Kidney epithelial cell (primary cell): ENCODE data around the gene RIPOR3. TPM values are rescaled to one million over a fixed set of nuclear protein-coding genes. Genes with fewer than 3 reads are reported as not detected.
"Not testable (repeated sequence)": the region's sequence is repeated elsewhere in the genome, so short reads cannot be mapped to it uniquely, and the experiment has no call there.

Experiments
- DNase-seq: peaks from one replicate; pipeline ENCODE4 v3.0.0-alpha.2; 2010; ENCODE audit warnings: low read depth
- H3K27me3 ChIP-seq: 2 replicates; pipeline ENCODE4 v1.6.0; 2011; ENCODE audit warnings: low read length; ENCODE audit not compliant: control insufficient read depth, insufficient read depth
- H3K36me3 ChIP-seq: 2 replicates; pipeline ENCODE4 v1.5.1; 2011; ENCODE audit warnings: low read length; ENCODE audit not compliant: control insufficient read depth, insufficient read depth
- H3K4me3 ChIP-seq: 2 replicates; pipeline ENCODE4 v1.5.1; 2011; ENCODE audit warnings: low read depth, mild to moderate bottlenecking, control low read depth, low read length
- total RNA-seq: library from RNA; depleted of rRNA; stranded (reverse); fragments of >200 nt; gene quantifications from 2 replicates; pipeline ENCODE4 v1.2.3, GENCODE V29; 2015
- TF ChIP-seq, protein P1 (sequence below): IDR thresholded peaks from 2 replicates; pipeline ENCODE4 v1.5.1; 2011; ENCODE audit warnings: mild to moderate bottlenecking, moderate library complexity, low read length, control low read depth, inconsistent platforms; ENCODE audit not compliant: insufficient read depth, poor library complexity, severe bottlenecking

RIPOR3 gene
- total RNA-seq, 1 donor from 2014 or later = 0.08 TPM

DNA sequence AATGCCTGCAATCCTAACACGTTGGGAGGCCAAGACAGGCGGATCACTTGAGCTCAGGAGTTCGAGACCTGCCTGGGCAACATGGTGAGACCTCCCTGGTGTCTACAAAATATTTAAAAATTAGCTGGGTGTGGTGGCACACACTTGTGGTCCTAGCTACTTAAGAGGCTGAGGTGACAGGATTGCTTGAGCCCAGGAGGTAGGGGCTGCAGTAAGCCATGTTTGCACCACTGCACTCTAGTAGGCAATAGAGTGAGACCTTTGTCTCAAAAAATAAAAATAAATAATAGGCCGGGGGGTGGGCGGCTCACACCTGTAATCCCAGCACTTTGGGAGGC, 18.3 kb upstream of the RIPOR3 start:
- TF ChIP-seq, protein P1, sequence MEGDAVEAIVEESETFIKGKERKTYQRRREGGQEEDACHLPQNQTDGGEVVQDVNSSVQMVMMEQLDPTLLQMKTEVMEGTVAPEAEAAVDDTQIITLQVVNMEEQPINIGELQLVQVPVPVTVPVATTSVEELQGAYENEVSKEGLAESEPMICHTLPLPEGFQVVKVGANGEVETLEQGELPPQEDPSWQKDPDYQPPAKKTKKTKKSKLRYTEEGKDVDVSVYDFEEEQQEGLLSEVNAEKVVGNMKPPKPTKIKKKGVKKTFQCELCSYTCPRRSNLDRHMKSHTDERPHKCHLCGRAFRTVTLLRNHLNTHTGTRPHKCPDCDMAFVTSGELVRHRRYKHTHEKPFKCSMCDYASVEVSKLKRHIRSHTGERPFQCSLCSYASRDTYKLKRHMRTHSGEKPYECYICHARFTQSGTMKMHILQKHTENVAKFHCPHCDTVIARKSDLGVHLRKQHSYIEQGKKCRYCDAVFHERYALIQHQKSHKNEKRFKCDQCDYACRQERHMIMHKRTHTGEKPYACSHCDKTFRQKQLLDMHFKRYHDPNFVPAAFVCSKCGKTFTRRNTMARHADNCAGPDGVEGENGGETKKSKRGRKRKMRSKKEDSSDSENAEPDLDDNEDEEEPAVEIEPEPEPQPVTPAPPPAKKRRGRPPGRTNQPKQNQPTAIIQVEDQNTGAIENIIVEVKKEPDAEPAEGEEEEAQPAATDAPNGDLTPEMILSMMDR = no peak
- no peak overlapping the region for H3K4me3 ChIP-seq
- H3K36me3 ChIP-seq = no peaks in the 10 kb centered on the region
- H3K27me3 ChIP-seq = no peaks in the 10 kb centered on the region
- DNase-seq = no peak

DNA sequence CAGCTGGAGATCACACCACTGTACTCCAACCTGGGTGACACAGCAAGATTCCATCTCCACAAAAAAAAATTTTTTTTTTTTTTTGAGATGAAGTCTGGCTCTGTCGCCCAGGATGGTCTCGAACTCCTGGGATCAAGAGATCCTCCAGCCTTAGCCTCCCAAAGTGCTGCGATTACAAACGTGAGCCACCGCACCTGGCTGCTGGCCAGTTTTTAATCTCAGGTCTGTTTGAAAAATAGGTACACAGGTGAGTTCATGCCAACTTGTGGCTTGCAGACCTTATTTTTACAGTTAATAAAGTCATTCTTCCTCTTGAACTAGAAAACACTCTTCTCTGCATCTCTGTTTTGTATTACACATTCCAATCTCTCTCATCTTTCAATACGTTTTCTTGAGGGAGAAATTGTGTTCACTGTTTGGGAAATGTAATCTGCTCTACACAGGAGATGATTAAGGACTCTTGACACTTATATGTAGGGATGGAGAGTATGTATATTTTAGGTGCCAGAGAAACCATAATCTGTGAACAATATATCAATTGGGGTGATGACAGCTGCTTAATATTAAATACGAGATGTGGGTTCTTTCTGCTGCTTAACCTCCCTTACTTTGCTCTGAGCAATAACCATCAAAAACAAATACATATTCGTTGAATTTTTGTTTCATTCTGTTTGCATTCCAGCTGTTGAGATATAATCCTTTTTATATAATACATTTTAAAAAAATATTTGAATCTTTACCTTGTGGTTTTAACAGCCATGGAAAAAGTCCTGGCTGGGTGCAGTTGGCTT, 17.7 kb upstream of the RIPOR3 start:
- TF ChIP-seq, protein P1 = no peak
- H3K36me3 ChIP-seq = no peaks in the 10 kb centered on the region
- no peak for DNase-seq
- H3K27me3 ChIP-seq = no peaks in the 10 kb centered on the region
- no peak overlapping the region for H3K4me3 ChIP-seq

DNA sequence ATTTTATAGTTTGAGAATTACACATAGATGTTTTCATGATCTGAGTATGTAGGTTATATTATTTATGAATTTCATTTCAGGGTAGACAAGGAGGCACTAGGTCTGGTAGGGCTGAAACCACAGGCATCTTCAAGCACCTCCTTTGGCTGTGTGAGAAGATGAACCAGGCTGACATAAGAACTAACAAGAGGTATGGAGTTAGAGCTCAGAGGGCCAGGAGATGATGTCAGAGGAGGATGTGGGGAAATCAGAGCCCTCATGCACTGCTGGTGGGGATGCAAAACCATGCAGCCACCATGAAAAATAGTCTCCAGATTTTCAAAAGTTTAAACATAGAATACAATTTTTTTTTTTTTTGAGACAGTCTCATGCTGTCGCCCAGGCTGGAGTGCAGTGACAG, 13.6 kb upstream of the RIPOR3 start:
- DNase-seq = no peak
- H3K4me3 ChIP-seq = no peak overlapping the region
- no peaks in the 10 kb centered on the region for H3K36me3 ChIP-seq
- no peaks in the 10 kb centered on the region for H3K27me3 ChIP-seq
- TF ChIP-seq, protein P1 = no peak

DNA sequence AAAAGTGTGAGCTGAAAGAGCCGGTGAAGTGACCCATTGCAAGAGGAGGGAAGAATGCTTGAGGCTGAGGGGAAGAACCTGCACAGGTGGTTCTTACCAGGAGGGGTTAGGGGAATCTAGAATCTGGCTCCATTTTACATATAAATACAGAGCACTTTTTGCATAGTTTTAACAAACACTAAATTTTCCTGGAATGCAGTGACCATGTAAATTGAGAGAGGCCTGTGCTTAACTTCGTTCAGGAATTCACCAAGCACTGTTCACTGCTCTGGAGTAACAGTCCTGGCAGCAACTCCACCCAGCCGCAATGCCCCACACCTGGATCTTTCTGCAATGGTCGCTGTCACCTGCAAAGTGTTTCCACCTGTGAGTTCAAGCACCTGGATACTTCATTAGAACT, 13.2 kb upstream of the RIPOR3 start:
- Histone ChIP-seq H3K36me3 (no peaks in the 10 kb centered on the region), H3K27me3 (no peaks in the 10 kb centered on the region), H3K4me3 (no peak overlapping the region)
- TF ChIP-seq, protein P1 = no peak
- DNase-seq = no peak

DNA sequence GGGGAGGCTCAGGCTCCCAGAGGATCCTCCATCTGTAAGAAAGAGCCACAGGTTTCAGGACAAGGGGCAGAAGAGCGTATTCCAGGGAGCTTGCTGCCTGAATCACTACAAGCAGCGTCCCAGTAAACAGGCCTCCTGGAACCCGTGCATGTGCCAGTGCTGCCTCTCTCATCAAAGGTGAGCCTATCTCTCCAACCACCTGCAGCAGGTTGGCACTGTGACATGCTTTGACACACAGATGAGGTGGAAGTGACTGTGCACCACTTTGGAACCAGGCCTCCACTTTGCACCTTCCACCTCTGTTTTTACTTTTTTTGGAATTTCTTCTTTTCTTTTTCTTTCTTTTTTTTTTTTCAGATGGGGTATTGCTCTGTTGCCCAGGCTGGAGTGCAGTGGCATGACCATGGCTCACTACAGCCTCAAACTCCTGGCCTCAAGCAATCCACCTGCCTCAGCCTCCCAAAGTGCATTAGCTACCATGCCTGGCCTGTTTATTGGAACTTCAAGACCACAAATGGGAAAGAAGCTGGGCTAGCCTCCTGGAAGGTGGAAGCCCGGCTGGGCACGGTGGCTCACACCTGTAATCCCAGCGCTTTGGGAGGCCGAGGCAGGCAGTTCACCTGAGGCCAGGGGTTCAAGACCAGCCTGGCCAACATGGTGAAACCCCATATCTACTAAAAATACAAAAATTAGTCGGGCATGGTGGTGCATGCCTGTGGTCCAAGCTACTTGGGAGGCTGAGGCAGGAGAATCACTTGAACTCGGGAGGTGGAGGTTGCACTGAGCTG, 12.5 kb upstream of the RIPOR3 start:
- not testable (repeated sequence) for H3K4me3 ChIP-seq, H3K27me3 ChIP-seq

DNA sequence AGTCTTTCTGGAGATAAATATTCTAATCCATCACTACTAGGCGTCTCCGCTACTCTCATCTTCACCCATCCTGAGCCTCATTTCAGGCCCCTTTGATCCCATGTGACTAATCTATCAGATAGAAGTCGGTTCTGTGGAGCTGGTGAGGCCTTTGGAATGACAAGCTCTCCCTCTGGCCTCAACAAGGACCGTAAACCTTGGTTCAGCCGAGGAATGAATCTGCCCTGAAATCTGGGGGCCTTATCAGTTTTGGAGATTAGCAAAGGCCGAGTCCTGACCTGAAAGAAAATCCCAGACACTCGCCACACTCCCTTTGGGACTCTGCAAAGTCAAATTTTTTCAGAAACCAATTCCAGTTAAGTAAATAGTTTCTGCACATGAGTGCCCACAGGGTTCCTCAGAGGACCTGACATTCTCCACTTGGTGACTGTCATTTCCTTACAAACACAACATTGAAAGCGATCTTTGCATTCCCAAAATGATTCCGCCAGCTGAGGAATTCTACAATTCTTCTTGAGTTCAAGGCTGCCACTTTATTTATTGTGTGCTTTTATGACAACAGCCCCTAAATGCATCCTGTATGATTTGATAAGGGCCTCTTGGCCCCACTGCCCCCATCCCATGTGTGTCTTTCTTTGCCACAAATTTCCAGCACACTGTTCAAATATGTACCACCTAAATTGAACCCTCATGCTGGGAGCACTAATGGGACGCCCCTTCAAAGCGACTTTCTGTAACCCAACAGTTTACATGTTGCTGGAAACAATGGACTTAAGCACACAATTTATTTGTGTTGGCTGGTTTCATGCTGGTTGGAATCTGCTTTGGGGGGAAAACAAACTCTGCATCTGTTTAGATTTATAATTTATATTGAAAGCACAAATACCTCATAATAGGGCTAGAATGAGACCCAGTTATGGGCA, 10.0 kb upstream of the RIPOR3 start:
- DNase-seq = no peak
- TF ChIP-seq, protein P1 = no peak
- no peaks in the 10 kb centered on the region for H3K36me3 ChIP-seq
- H3K27me3 ChIP-seq = no peaks in the 10 kb centered on the region
- H3K4me3 ChIP-seq = no peak overlapping the region

More for the DNA sequence above, 12.5 kb upstream of the RIPOR3 start:
- not testable (repeated sequence) for DNase-seq, H3K36me3 ChIP-seq
